Neural cell (in vitro differentiated cells): Measurements from ENCODE around the gene PIK3AP1.

Experiments used
- CTCF ChIP-seq: fragments of 450-650 bp; IDR thresholded peaks from 2 replicates; pipeline ENCODE4 v1.5.1; 2014; ENCODE audit warnings: antibody characterized with exemption, mild to moderate bottlenecking, moderate library complexity; ENCODE audit not compliant: poor library complexity, severe bottlenecking
- EZH2 ChIP-seq: fragments of 200-600, 300-800 bp; shearing (Covaris generic), sonication (generic); IDR thresholded peaks from 2 replicates; pipeline ENCODE4 v1.6.1; 2014; ENCODE audit warnings: antibody characterized with exemption, low read length, borderline replicate concordance, mild to moderate bottlenecking; ENCODE audit not compliant: insufficient read depth, poor library complexity, severe bottlenecking
- POLR2AphosphoS5 ChIP-seq: IDR thresholded peaks from 2 replicates; pipeline ENCODE4 v1.6.1; 2012

GRCh38 chr10:96613576-96613975 is 106.7 kb downstream of the PIK3AP1 start:
- TF ChIP-seq CTCF (no peak), POLR2AphosphoS5 (no peak), EZH2 (no peak)
